Fibroblast of upper back skin (primary cell): Measurements from ENCODE around the gene ASMTL.
"Not testable (repeated sequence)": the region's sequence is repeated elsewhere in the genome, so short reads cannot be mapped to it uniquely, and the experiment has no call there.

Experiments used
- DNase-seq: peaks from one replicate; pipeline ENCODE4 v3.0.0-alpha.2; 2013

ASMTL gene

GRCh38 chrX:1433646-1434357, 18.9 kb downstream of the ASMTL start:
- no peak for DNase-seq

GRCh38 chrX:1430451-1430850, 22.3 kb downstream of the ASMTL start:
- DNase-seq: no peak

GRCh38 chrX:1427756-1428155, 25.0 kb downstream of the ASMTL start:
- no peak for DNase-seq

GRCh38 chrX:1426321-1426720, 26.4 kb downstream of the ASMTL start:
- not testable (repeated sequence) for DNase-seq

- no peak for DNase-seq
These were observed 27.3 kb downstream of the ASMTL start for GRCh38 chrX:1425381-1425780.

- no peak for DNase-seq
These were observed 28.4 kb downstream of the ASMTL start for GRCh38 chrX:1424147-1424851.

- no peak for DNase-seq
These were observed 29.5 kb downstream of the ASMTL start for GRCh38 chrX:1423215-1423614.

GRCh38 chrX:1422135-1422465, 30.6 kb downstream of the ASMTL start:
- no peak for DNase-seq

- no peak for DNase-seq
These were observed 31.1 kb downstream of the ASMTL start for GRCh38 chrX:1421433-1422134.

GRCh38 chrX:1420371-1420770, 32.3 kb downstream of the ASMTL start:
- no peak for DNase-seq

- DNase-seq: no peak
These were observed 33.0 kb downstream of the ASMTL start for GRCh38 chrX:1419545-1420355.

GRCh38 chrX:1418901-1419544, 33.7 kb downstream of the ASMTL start:
- no peak for DNase-seq

GRCh38 chrX:1417921-1418771, 34.6 kb downstream of the ASMTL start:
- no peak for DNase-seq

- no peak for DNase-seq
These were observed 35.5 kb downstream of the ASMTL start for GRCh38 chrX:1416965-1417760.

GRCh38 chrX:1416327-1416784, 36.4 kb downstream of the ASMTL start:
- no peak for DNase-seq

GRCh38 chrX:1412551-1413161, 40.1 kb downstream of the ASMTL start:
- no peak for DNase-seq

GRCh38 chrX:1411326-1411725, 41.4 kb downstream of the ASMTL start:
- no peak for DNase-seq

GRCh38 chrX:1407035-1407434, 45.7 kb downstream of the ASMTL start:
- DNase-seq: no peak

- not testable (repeated sequence) for DNase-seq
These were observed 46.9 kb downstream of the ASMTL start for GRCh38 chrX:1405769-1406168.

GRCh38 chrX:1403867-1404266, 48.8 kb downstream of the ASMTL start:
- not testable (repeated sequence) for DNase-seq
